Right atrium auricular region (tissue), 2 donors: Measurements from ENCODE around the gene MYOZ1. TPM values are rescaled to one million over a fixed set of nuclear protein-coding genes. Genes with fewer than 3 reads are reported as not detected.

Experiments used
- total RNA-seq, 2 donors: library from RNA; depleted of rRNA; stranded (reverse); fragments of >200 nt; gene quantifications; one replicate each; pipeline ENCODE4 v1.1.0, GENCODE V29; 2016

Gene MYOZ1
- total RNA-seq, 2 donors from 2014 or later: 2.3 to 51.0 TPM

Other genes with a start within 250 kb of the MYOZ1 start
- gene ANXA7, start 227.4 kb downstream of the MYOZ1 start, total RNA-seq: 100 to 1,000 TPM; 100 to 117 TPM
- gene MSS51, start 207.9 kb downstream of the MYOZ1 start, total RNA-seq: 1 to 10 TPM in 1 of 2 donors, under 1 TPM in 1; 0.47 to 2.0 TPM
- gene PPP3CB, start 145.4 kb downstream of the MYOZ1 start, total RNA-seq: 10 to 100 TPM; 40.7 to 44.2 TPM
- gene USP54, start 50.1 kb downstream of the MYOZ1 start, total RNA-seq: 10 to 100 TPM; 22.3 to 24.3 TPM
- 100 to 1,000 TPM; 167 to 230 TPM for gene SYNPO2L, start 14.6 kb upstream of the MYOZ1 start, total RNA-seq
- gene AGAP5, start 56.6 kb upstream of the MYOZ1 start, total RNA-seq: 1 to 10 TPM; 1.5 to 1.9 TPM
- 10 to 100 TPM; 38.5 to 51.8 TPM for gene SEC24C, start 102.9 kb upstream of the MYOZ1 start, total RNA-seq
- 10 to 100 TPM; 28.3 to 32.7 TPM for gene CHCHD1, start 140.6 kb upstream of the MYOZ1 start, total RNA-seq
- 10 to 100 TPM; 37.6 to 63.2 TPM for gene ZSWIM8, start 144.1 kb upstream of the MYOZ1 start, total RNA-seq
- gene NDST2, start 170.1 kb upstream of the MYOZ1 start, total RNA-seq: 10 to 100 TPM; 13.1 to 18.4 TPM
- gene CAMK2G, start 233.1 kb upstream of the MYOZ1 start, total RNA-seq: 10 to 100 TPM; 12.1 to 17.4 TPM